Measurements from ENCODE around the gene KNSTRN.
A peak's percentile ranks its signal among the peaks of the same experiment; 100 is the strongest.

KNSTRN gene

DNA sequence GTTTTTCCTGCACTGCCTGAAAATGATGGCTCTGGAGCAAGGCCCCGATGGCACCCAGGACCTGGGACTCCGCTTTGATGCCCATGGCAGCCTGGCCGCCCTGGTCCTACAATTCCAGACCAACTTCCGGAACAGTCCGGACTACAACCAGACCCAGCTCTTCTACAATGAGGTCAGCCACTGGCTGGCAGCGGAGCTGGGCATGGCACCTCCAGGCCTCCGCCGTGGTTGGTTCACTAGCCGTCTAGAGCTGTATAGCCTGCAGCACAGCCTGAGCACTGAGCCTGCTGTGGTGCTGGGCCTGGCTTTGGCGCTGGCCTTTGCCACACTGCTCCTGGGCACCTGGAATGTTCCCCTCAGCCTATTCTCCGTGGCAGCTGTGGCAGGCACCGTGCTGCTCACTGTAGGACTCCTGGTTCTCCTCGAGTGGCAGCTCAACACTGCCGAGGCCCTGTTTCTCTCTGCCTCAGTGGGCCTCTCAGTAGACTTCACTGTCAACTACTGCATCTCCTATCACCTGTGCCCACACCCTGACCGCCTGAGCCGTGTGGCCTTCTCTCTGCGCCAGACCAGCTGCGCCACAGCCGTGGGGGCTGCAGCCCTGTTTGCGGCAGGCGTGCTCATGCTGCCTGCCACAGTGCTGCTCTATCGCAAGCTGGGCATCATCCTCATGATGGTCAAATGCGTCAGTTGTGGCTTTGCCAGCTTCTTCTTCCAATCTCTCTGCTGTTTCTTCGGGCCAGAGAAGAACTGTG, 13.6 kb upstream of the KNSTRN start:
- Histone ChIP-seq H3K27ac (peak overlapping the region; percentile 29 to 30), H3K36me3 (no peaks in the 10 kb centered on the region), H3K4me3 (peak overlapping the region in 1 of 2 donors; percentile 48)

DNA sequence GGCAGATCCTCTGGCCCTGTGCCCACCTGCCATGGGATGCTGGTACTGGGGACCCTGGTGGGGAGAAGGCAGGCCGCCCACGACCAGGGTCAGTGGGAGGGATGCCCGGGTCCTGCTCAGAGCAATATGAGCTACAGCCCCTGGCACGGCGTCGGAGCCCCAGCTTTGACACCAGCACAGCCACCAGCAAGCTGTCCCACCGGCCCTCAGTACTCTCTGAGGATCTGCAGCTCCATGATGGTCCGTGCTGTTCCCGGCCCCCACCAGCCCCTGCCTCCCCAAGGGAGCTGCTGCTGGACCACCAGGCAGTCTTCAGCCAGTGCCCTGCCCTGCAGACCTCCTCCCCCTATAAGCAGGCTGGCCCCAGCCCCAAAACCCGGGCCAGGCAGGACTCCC, 13.0 kb upstream of the KNSTRN start:
- Histone ChIP-seq H3K9me3 (no peaks in the 10 kb centered on the region), H3K4me1 (peaks cover 0 to 21% (median 17%) of the 10 kb centered on the region in 4 donors), H3K27ac (no peak overlapping the region), H3K36me3 (no peaks in the 10 kb centered on the region), H3K27me3 (no peaks in the 10 kb centered on the region), H3K4me3 (no peak overlapping the region)
- peak in 1 of 2 donors; percentile 55 for DNase-seq
- TF ChIP-seq, protein P1, sequence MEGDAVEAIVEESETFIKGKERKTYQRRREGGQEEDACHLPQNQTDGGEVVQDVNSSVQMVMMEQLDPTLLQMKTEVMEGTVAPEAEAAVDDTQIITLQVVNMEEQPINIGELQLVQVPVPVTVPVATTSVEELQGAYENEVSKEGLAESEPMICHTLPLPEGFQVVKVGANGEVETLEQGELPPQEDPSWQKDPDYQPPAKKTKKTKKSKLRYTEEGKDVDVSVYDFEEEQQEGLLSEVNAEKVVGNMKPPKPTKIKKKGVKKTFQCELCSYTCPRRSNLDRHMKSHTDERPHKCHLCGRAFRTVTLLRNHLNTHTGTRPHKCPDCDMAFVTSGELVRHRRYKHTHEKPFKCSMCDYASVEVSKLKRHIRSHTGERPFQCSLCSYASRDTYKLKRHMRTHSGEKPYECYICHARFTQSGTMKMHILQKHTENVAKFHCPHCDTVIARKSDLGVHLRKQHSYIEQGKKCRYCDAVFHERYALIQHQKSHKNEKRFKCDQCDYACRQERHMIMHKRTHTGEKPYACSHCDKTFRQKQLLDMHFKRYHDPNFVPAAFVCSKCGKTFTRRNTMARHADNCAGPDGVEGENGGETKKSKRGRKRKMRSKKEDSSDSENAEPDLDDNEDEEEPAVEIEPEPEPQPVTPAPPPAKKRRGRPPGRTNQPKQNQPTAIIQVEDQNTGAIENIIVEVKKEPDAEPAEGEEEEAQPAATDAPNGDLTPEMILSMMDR (IDR thresholded peaks at IDR 0.05): no peak
- intact Hi-C loops (cut with DNase I; ENCODE audit: low total_unique reads): loop anchor here (10.0 kb wide), 1 partner anchor 85 kb away; the partner anchor contains the start of gene ANKRD63

More for the DNA sequence above, 13.6 kb upstream of the KNSTRN start:
- Histone ChIP-seq H3K27me3 (no peaks in the 10 kb centered on the region), H3K9me3 (no peaks in the 10 kb centered on the region), H3K4me1 (peaks cover 0 to 21% (median 17%) of the 10 kb centered on the region in 4 donors)
- TF ChIP-seq, protein P1 (IDR thresholded peaks at IDR 0.05): no peak
- DNase-seq: peak in 1 of 2 donors; percentile 61
- intact Hi-C loops (cut with DNase I; ENCODE audit: low total_unique reads): loop anchor here (1.0 to 10.0 kb wide), 2 partner anchors 52 to 84 kb away; partner anchors contain the start of gene ANKRD63

DNA sequence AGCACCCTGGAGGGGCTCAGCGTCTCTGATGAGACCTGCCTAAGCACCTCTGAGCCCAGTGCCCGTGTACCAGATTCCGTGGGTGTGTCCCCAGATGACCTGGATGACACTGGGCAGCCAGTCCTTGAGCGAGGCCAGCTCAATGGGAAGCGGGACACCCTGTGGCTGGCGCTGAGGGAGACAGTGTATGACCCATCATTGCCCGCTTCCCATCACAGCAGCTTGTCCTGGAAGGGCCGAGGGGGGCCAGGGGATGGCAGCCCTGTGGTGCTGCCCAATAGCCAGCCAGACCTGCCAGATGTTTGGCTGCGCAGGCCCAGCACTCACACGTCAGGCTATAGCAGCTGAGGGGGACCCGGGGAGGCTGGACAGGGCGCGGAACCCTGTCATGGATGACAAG, 12.6 kb upstream of the KNSTRN start:
- Histone ChIP-seq H3K4me3 (no peak overlapping the region), H3K27me3 (no peaks in the 10 kb centered on the region), H3K9me3 (no peaks in the 10 kb centered on the region), H3K4me1 (peaks cover 0 to 21% (median 17%) of the 10 kb centered on the region in 4 donors), H3K36me3 (no peaks in the 10 kb centered on the region), H3K27ac (no peak overlapping the region)
- peak in 1 of 2 donors; percentile 47 for DNase-seq
- intact Hi-C loops (cut with DNase I; ENCODE audit: low total_unique reads): loop anchor here (10.0 kb wide), 1 partner anchor 85 kb away; the partner anchor contains the start of gene ANKRD63
- TF ChIP-seq, protein P1 (IDR thresholded peaks at IDR 0.05): no peak

DNA sequence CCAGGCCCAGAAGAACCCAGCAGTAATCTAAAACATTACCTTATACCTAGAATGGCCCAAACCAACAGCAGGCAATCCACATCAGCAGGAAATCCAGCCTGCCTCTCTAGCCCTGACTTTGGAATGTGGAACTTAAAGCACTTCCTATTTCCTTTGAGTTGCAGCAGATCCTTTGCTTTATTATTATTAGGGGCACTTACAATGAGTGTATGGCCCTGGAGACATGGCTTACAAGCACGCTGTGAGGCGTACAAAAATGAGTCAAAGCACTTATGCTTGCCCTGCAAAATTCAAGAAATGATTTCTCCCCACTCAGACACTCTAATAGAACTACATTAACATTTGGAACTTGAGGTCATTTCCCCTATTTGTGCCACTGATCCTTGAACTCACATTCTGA, 9.5 kb upstream of the KNSTRN start:
- Histone ChIP-seq H3K4me3 (no peak overlapping the region), H3K4me1 (peaks cover 0 to 6% (median 5%) of the 10 kb centered on the region in 4 donors), H3K27me3 (no peaks in the 10 kb centered on the region), H3K9me3 (no peaks in the 10 kb centered on the region), H3K36me3 (no peaks in the 10 kb centered on the region), H3K27ac (no peak overlapping the region)
- no peak for DNase-seq
- intact Hi-C loops (cut with DNase I; ENCODE audit: low total_unique reads): no loop called here
- TF ChIP-seq, protein P1 (IDR thresholded peaks at IDR 0.05): no peak

DNA sequence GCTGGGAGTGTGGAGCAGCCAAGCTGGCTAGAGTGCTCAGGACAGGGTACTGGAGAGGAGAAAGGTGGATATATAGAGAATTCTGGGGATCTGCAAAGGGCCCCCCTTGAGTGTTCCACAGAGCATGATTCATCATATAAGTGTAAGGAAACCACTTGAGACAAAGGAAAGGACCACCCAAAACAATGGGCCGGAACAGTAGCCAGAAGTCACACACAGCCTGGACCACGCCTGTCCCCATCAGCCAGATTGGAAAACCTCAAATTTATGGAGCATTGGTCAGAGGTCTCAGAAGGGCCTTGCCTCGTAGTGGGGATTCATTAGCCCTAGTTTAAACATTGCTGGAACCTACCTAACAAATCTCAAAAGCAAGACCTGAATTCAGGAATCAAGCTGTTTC, 4.9 kb upstream of the KNSTRN start:
- peaks cover 0 to 21% (median 10%) of the 10 kb centered on the region in 4 donors for H3K4me1 ChIP-seq
- H3K36me3 ChIP-seq: no peaks in the 10 kb centered on the region
- TF ChIP-seq, protein P1 (IDR thresholded peaks at IDR 0.05): no peak

More for the DNA sequence above, 4.9 kb upstream of the KNSTRN start:
- H3K27me3 ChIP-seq: no peaks in the 10 kb centered on the region
- H3K4me3 ChIP-seq: no peak overlapping the region
- no peaks in the 10 kb centered on the region for H3K9me3 ChIP-seq
- intact Hi-C loops (cut with DNase I; ENCODE audit: low total_unique reads): no loop called here
- no peak for DNase-seq
- H3K27ac ChIP-seq: no peak overlapping the region

Data from tibial artery (tissue), 4 donors.